ENCODE data around the gene ORM2.
A peak's percentile ranks its signal among the peaks of the same experiment; 100 is the strongest.

Gene ORM2

GRCh38 chr9:114348261-114348905 lies 18.7 kb downstream of the ORM2 start:
- TF ChIP-seq CTCF (IDR thresholded peaks at IDR 0.05; ENCODE audit: low read depth, low read length): no peak
- no peak for DNase-seq (ENCODE audit: extremely low read depth, low read depth)

GRCh38 chr9:114348906-114349482 lies 19.3 kb downstream of the ORM2 start:
- no peak for TF ChIP-seq CTCF (IDR thresholded peaks at IDR 0.05; ENCODE audit: low read depth, low read length)
- peak; percentile 88 for DNase-seq (ENCODE audit: extremely low read depth, low read depth)

GRCh38 chr9:114349713-114350480 lies 20.2 kb downstream of the ORM2 start:
- DNase-seq (ENCODE audit: extremely low read depth, low read depth): no peak
- TF ChIP-seq CTCF (IDR thresholded peaks at IDR 0.05; ENCODE audit: low read depth, low read length): no peak

GRCh38 chr9:114350636-114351401 lies 21.1 kb downstream of the ORM2 start:
- DNase-seq (ENCODE audit: extremely low read depth, low read depth): no peak
- no peak for TF ChIP-seq CTCF (IDR thresholded peaks at IDR 0.05; ENCODE audit: low read depth, low read length)

- no peak for DNase-seq (ENCODE audit: extremely low read depth, low read depth)
- TF ChIP-seq CTCF (IDR thresholded peaks at IDR 0.05; ENCODE audit: low read depth, low read length): no peak
Measured at GRCh38 chr9:114351932-114352331, 22.3 kb downstream of the ORM2 start.

- no peak for TF ChIP-seq CTCF (IDR thresholded peaks at IDR 0.05; ENCODE audit: low read depth, low read length)
- DNase-seq (ENCODE audit: extremely low read depth, low read depth): no peak
Measured at GRCh38 chr9:114355821-114356220, 26.2 kb downstream of the ORM2 start.
